ENCODE data around the gene ARSG.
"Not testable (repeated sequence)": the region's sequence is repeated elsewhere in the genome, so short reads cannot be mapped to it uniquely, and the experiment has no call there.

The ARSG gene

DNA sequence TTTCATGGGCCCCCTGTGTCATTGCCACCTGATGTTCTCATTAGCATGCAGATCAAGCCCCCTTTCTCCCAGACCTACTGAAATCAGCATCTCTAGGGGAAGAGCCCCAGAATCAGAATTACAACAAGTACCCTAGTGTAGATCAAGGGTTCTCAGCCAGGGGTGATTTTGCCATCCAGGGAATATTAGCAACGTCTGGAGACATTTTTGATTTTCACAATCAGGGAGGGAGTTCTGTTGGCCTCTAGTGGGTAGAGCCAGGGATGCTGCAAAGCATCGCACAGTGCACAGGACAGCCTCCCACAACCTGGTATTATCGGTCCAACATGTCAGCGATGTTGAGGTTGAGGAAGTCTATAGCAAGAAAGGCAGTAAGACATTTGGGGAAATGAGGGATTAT, 36.1 kb upstream of the ARSG start:
- no peak for DNase-seq (ENCODE audit: low read depth)
- TF ChIP-seq, protein P1, sequence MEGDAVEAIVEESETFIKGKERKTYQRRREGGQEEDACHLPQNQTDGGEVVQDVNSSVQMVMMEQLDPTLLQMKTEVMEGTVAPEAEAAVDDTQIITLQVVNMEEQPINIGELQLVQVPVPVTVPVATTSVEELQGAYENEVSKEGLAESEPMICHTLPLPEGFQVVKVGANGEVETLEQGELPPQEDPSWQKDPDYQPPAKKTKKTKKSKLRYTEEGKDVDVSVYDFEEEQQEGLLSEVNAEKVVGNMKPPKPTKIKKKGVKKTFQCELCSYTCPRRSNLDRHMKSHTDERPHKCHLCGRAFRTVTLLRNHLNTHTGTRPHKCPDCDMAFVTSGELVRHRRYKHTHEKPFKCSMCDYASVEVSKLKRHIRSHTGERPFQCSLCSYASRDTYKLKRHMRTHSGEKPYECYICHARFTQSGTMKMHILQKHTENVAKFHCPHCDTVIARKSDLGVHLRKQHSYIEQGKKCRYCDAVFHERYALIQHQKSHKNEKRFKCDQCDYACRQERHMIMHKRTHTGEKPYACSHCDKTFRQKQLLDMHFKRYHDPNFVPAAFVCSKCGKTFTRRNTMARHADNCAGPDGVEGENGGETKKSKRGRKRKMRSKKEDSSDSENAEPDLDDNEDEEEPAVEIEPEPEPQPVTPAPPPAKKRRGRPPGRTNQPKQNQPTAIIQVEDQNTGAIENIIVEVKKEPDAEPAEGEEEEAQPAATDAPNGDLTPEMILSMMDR (conservative IDR thresholded peaks at IDR 0.05; ENCODE audit: low read length): no peak
- no peak overlapping the region for H3K4me3 ChIP-seq (ENCODE audit: low read length)

- DNase-seq (ENCODE audit: low read depth): no peak
- no peak overlapping the region for H3K4me3 ChIP-seq (ENCODE audit: low read length)
- TF ChIP-seq, protein P1 (conservative IDR thresholded peaks at IDR 0.05; ENCODE audit: low read length): no peak
Observed at GRCh38 chr17:68255731-68256538, 35.4 kb upstream of the ARSG start.

DNA sequence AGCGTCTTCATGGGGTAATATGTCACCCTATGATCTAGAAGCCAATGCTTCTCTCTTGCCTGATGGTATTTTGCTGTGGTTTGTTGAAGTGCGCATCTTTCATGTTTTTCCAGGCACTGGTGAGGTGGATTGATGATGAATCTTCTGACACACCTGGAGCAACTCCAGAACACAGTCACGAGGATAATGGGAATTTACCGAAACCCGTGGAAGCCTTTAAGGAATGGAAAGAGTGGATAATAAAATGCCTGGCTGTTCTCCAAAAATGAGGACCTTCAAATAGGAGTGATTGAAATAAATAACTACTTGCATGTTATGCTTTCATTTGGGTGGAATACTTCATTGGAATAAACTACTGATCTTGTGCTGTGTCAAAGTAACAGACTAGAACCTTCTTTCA, 34.6 kb upstream of the ARSG start:
- DNase-seq (ENCODE audit: low read depth); H3K4me3 ChIP-seq (ENCODE audit: low read length): not testable (repeated sequence)

- TF ChIP-seq, protein P1 (conservative IDR thresholded peaks at IDR 0.05; ENCODE audit: low read length): no peak
- DNase-seq (ENCODE audit: low read depth): no peak
- H3K4me3 ChIP-seq (ENCODE audit: low read length): no peak overlapping the region
Observed at GRCh38 chr17:68257934-68258333, 33.4 kb upstream of the ARSG start.

DNA sequence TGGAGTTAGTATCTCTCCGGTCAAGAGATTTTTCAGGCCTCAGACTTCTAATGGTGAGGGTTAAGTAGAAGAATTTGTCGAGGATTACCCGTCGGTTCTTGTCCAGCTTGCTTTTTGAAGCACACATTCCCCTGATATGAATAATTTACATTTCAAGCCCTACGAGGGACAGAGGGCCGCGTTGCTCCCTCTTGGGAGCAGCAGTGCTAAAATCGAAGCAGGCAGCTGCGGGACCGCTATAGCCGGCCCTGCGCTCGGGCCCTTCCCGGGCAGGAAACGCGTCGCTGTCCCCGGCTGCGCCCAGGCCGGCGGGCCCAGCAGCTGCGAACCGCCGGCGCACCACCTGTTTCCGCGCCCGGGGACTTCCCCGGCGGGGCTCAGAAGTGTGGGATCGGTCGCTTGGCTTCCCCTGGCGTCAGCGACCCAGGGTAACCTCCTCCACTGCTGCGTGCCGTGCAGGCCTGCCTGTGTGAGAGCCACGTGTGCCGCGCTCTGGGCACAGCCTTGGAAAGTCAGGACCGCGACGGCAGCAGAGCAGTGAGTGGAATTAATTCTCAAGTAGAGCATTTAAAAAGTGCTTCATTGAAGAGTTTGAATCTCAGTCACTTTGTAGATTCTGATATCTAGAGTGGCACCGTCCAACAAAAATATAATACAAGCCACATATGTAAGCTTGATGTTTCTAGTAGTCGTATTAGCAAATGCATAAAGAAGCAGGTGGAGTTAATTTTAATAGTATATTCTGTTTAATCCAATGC, 32.2 kb upstream of the ARSG start:
- peak; percentile 44 for DNase-seq (ENCODE audit: low read depth)
- not testable (repeated sequence) for H3K4me3 ChIP-seq (ENCODE audit: low read length)

DNA sequence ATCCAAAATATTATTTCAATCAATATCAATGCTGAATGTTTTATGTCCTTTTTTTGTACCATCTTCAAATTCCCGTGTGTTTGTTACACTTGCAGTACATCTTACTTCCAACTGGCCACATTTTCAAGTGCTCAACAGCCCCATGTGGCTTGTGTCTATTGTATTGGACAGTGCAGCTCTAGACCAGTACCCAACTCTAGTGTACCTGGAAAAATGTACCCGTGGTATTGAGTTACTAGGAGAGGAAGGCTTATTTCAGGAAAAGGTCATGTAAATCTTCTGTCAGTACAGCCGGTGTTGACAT, 31.7 kb upstream of the ARSG start:
- H3K4me3 ChIP-seq (ENCODE audit: low read length): not testable (repeated sequence)

DNA sequence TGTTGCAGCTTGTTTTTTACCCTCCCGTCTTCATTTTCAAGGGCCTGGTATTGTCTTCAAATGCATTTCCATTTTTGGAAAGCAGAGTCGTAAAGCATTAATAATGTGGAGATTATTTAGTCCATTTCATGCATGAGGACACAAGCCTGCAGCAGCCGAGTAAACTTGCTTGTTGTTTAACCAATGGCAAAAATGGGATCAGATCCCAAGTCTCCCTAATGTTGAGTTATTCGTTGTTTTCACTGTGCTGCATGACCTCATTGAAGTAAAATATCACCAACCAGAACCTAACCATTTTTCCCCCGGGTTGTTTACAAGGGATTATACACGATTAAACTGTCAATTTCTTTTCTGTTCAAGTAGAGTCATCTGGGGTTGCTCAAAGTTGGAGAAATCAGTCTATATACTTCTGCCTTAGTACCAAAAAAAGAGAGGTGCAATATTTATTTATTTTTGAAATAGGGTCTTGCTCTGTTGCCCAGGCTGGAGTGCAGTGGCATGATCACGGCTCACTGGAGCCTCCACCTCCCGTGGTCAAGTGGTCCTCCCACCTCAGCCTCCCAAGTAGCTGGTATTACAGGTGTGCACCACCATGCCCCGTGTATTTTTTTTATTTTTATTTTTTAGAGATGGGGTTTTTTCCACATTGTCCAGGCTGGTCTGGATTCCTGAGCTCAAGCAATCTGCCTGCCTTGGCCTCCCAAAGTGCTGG, 31.1 kb upstream of the ARSG start:
- TF ChIP-seq, protein P1 (conservative IDR thresholded peaks at IDR 0.05; ENCODE audit: low read length): no peak
- DNase-seq (ENCODE audit: low read depth): no peak
- H3K4me3 ChIP-seq (ENCODE audit: low read length): no peak overlapping the region

More for the DNA sequence above, 31.7 kb upstream of the ARSG start:
- not testable (repeated sequence) for DNase-seq (ENCODE audit: low read depth)

DNA sequence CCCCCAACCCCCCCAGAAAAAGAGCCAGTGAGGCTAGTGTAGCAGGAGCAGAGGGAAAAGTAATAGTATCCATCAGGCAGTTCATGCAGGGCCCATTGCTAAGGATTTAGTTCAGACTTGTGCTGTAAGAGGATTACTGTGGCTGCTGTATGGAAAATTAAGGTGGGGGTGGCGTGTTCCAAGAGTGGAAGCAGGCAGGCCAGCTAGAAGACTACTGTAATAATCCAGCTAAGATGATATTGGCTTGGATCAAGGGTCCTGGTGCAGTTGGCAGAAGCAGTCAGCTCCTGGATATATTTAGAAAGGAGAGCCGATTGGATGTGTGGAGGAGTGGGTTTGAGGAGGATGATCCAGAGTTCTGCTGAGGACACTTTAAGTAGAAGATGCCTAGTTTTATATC, 28.8 kb upstream of the ARSG start:
- not testable (repeated sequence) for DNase-seq (ENCODE audit: low read depth); H3K4me3 ChIP-seq (ENCODE audit: low read length)

- peak; percentile 46 for DNase-seq (ENCODE audit: low read depth)
- not testable (repeated sequence) for H3K4me3 ChIP-seq (ENCODE audit: low read length)
- TF ChIP-seq, protein P1 (conservative IDR thresholded peaks at IDR 0.05; ENCODE audit: low read length): peak; percentile 55
Observed at GRCh38 chr17:68263101-68263681, 28.1 kb upstream of the ARSG start.

GRCh38 chr17:68265833-68266232, 25.5 kb upstream of the ARSG start:
- DNase-seq (ENCODE audit: low read depth): peak; percentile 50
- H3K4me3 ChIP-seq (ENCODE audit: low read length): not testable (repeated sequence)

Measured in AG10803 (cell line).